Measurements from ENCODE around the gene EYA3. TPM values are rescaled to one million over a fixed set of nuclear protein-coding genes. Genes with fewer than 3 reads are reported as not detected.

EYA3 gene
- total and polyA plus RNA-seq, 2 of the 8 experiments (the other 6 are each of a cell fraction or from before 2014, with no cell fraction given): 15.0 to 33.9 TPM

DNA sequence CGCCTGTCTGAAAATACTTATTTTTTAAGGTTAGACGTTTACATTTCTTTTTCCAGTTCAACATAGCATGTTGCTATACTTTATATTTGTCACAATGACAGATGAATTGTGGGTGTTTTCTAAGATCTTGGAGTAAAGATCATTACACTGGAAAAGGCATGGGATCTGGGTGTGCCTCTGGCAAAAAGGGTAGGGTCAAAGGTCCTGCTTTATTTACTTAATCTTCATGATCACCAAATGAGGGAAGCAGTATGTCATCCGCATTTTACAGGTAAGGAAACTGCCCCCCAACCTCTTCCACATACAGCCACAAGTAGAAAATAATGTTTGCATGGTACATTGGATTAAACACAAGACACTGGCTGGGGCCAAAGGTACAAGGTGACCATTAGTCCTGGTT, 166.1 kb downstream of the EYA3 start:
- Histone ChIP-seq H4K91ac (replicated peaks; ENCODE audit: insufficient read length, low read length) (no peak overlapping the region), H2BK5ac (ENCODE audit: low read depth, low read length) (no peak overlapping the region), H3K79me1 (ENCODE audit: low read depth, low read length) (no peaks in the 10 kb centered on the region), H3K18ac (ENCODE audit: extremely low read depth, low read length) (no peak overlapping the region), H4K5ac (ENCODE audit: insufficient read length, low read depth, low read length) (no peak overlapping the region), H3K9ac (replicated peaks in 1 of 4; ENCODE audit: extremely low read depth in 1 of 4, low read depth in 3 of 4, low read length in 3 of 4) (no peak overlapping the region), H4K8ac (ENCODE audit: extremely low read depth, insufficient read depth, low read length) (no peak overlapping the region), H3K27me3 (replicated peaks in 1 of 4; ENCODE audit: control insufficient read depth in 3 of 4, extremely low read depth in 1 of 4, insufficient read depth in 3 of 4, low read length in 3 of 4) (no peaks in the 10 kb centered on the region; a peak in 1 of 7 replicates), H2BK12ac (ENCODE audit: low read depth, low read length) (no peak overlapping the region), H3K4me2 (ENCODE audit: insufficient read depth in 1 of 2, low read depth in 2 of 2, low read length in 2 of 2) (no peak overlapping the region), H2AFZ (ENCODE audit: low read length) (no peak overlapping the region), H3K56ac (replicated peaks; ENCODE audit: insufficient read length, low read depth, low read length) (no peak overlapping the region), H3K79me2 (ENCODE audit: control insufficient read depth in 1 of 2, insufficient read depth in 2 of 2, low read length in 2 of 2) (no peaks in the 10 kb centered on the region), H3K14ac (ENCODE audit: insufficient read length) (no peak overlapping the region), H3K4ac (replicated peaks; ENCODE audit: insufficient read length, low read depth, low read length) (no peak overlapping the region), H2BK20ac (ENCODE audit: low read length) (no peak overlapping the region), H3K4me1 (replicated peaks in 1 of 4; ENCODE audit: control insufficient read depth in 3 of 4, insufficient read depth in 4 of 4, low read length in 3 of 4) (no peaks in the 10 kb centered on the region), H3K27ac (ENCODE audit: low read depth, low read length) (no peak overlapping the region), H3K23ac (ENCODE audit: insufficient read length) (no peak overlapping the region), H2BK120ac (replicated peaks; ENCODE audit: low read depth, low read length) (no peak overlapping the region), H4K20me1 (replicated peaks in 1 of 2; ENCODE audit: control insufficient read depth in 1 of 2, insufficient read depth in 2 of 2, low read length in 2 of 2) (no peaks in the 10 kb centered on the region), H2AK5ac (ENCODE audit: low read depth, low read length) (no peak overlapping the region), H3K4me3 (ENCODE audit: extremely low read depth in 1 of 4, insufficient read depth in 2 of 4, low read depth in 3 of 4, low read length in 4 of 4) (no peak overlapping the region), H3K9me3 (ENCODE audit: insufficient read depth in 2 of 2, low read depth in 1 of 2, low read length in 1 of 2) (no peaks in the 10 kb centered on the region), H3K23me2 (ENCODE audit: low read depth, low read length) (no peaks in the 10 kb centered on the region), H3K36me3 (ENCODE audit: control insufficient read depth in 2 of 4, insufficient read depth in 4 of 4, low read length in 3 of 4) (no peaks in the 10 kb centered on the region), H2BK15ac (ENCODE audit: low read length) (no peak overlapping the region)
- ChIA-PET CTCF (ENCODE audit: partially characterized antibody) (interaction anchor here (1.0 to 1.6 kb wide), 2 partner anchors 17 to 64 kb away, joined by 3 read pairs; no protein-coding TSS in a partner anchor), POLR2A (ENCODE audit: partially characterized antibody) (interaction anchor here (0.6 kb wide), 1 partner anchor 594 kb away, joined by 3 read pairs; no protein-coding TSS in a partner anchor)
- WGBS, 2 experiments (ENCODE audit: extremely low coverage in 1 of 2, insufficient coverage in 1 of 2, insufficient read length in 1 of 2, insufficient replicate concordance in 2 of 2, low coverage in 1 of 2, low lambda C conversion rate in 2 of 2, missing lambda C conversion rate in 1 of 2): 80% methylated on average over 3 of the region's 3 CpGs; no CpG with 5 or more reads in 1 of the 2 experiments
- FAIRE-seq (no peak), DNase-seq (ENCODE audit: low read depth in 1 of 2, low spot score in 2 of 2) (no peak)
- TF ChIP-seq CTBP2 (IDR thresholded peaks at IDR 0.05; ENCODE audit: borderline replicate concordance, insufficient read depth, insufficient read length, low read length) (no peak), BRCA1 (IDR thresholded peaks at IDR 0.05; ENCODE audit: low read depth, low read length) (no peak), EGR1 (IDR thresholded peaks at IDR 0.05; ENCODE audit: borderline replicate concordance, low read depth, low read length) (no peak), RFX5 (IDR thresholded peaks at IDR 0.05; ENCODE audit: borderline replicate concordance, low read depth, low read length) (no peak), SAP30 (IDR thresholded peaks at IDR 0.05; ENCODE audit: insufficient read depth, insufficient replicate concordance, low read length) (no peak), RBBP5 (IDR thresholded peaks at IDR 0.05; ENCODE audit: borderline replicate concordance, low read depth, low read length) (no peak), SP2 (IDR thresholded peaks at IDR 0.05; ENCODE audit: low read length) (no peak), KDM4A (IDR thresholded peaks at IDR 0.05; ENCODE audit: low read depth, low read length, severe bottlenecking) (no peak)
- TF ChIP-seq, protein P1, sequence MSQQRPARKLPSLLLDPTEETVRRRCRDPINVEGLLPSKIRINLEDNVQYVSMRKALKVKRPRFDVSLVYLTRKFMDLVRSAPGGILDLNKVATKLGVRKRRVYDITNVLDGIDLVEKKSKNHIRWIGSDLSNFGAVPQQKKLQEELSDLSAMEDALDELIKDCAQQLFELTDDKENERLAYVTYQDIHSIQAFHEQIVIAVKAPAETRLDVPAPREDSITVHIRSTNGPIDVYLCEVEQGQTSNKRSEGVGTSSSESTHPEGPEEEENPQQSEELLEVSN (IDR thresholded peaks at IDR 0.05): no peak
- TF ChIP-seq, protein P2, sequence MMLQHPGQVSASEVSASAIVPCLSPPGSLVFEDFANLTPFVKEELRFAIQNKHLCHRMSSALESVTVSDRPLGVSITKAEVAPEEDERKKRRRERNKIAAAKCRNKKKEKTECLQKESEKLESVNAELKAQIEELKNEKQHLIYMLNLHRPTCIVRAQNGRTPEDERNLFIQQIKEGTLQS (IDR thresholded peaks at IDR 0.05; ENCODE audit: insufficient read depth, low read depth, low read length): no peak
- TF ChIP-seq, protein P3, sequence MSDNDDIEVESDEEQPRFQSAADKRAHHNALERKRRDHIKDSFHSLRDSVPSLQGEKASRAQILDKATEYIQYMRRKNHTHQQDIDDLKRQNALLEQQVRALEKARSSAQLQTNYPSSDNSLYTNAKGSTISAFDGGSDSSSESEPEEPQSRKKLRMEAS (IDR thresholded peaks at IDR 0.05): no peak

All from H1 (cell line).